ENCODE results near the gene COBL.

Gene COBL

DNA sequence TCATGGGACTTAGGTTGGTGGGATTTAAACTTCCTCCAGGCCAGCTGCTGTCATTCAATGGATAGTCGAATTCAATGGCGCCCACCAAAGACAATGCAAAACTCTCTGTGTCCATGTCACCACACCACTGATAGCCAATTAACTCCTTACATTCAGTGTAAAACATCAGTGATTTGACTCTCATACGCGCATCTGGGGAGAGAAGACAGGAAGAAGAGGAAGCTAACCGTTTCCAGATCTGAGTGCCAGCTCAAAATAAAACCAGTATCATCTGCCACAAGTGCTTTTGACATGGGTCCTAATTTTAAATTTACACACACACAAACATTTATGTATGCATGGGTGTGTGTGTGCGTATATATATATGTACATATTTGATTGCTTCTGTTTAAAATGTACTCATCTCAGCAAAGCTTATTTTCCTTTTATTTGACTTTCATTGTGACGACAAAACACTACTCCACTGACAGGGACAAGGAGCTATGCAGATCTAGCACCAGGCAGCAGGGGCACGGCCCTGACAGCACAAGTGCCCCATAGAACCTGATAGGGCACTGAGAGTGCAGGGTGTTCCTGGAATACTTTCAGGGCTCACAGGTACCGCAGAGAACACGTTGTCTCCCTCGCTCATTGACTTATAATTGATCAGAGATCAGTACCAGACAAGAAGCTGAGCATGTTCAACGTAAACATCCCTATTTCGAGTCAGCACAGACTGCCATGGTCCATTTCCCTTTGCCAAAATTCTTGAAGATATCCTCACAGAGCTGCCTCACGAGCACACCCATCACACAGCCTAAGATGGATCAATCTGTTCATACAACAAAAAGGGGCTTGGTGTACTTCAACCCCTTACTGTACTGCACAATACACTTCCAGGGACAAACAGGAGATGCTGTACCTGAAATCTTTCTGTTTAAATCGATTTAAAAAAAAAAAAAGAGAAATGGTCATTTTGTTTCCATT lies 176.1 kb downstream of the COBL start:
- DNase-seq = no peak

- no peak for DNase-seq
These were observed 176.8 kb downstream of the COBL start for GRCh38 chr7:51139796-51140195.

GRCh38 chr7:51138123-51139085 lies 178.2 kb downstream of the COBL start:
- no peak for DNase-seq

GRCh38 chr7:51135576-51135975 lies 181.0 kb downstream of the COBL start:
- DNase-seq = no peak

DNA sequence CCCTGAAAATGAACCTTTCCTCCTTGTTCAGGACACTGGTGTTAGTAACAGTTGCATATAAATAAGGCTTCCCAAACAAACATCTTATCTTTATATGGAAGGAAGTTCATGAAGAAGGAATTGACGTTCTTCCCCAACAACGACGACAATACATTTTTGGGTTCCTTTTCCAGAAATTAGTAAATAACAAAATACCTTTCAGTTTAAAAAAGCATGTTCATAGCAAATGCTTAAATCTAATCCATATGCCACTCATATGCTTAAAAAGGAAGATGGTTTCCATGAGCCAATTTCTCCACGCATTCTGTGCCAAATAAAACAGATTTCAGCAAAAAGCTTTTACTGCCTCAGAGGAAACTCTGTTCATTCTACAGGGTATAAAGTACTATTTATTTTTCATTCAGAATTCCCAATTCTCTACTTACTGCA lies 182.6 kb downstream of the COBL start:
- no peak for DNase-seq

DNA sequence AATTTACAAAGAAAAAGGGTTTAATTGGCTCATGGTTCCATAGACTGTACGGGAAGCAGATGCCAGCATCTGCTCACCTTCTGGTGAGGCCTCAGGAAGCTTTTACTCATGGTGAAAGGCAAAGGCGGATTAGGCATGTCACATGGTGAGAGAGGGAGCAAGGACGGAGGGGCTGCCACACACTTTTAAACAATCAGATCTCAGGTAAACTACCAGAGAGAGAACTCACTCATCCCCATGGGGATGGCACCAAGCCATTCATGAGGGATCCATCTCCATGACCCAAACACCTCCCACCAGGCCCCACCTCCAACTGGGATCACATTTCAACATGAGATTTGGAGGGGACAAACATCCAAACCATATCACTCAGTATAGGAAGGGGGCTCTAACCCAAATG lies 183.9 kb downstream of the COBL start:
- no peak for DNase-seq

GRCh38 chr7:51129527-51130472 lies 186.8 kb downstream of the COBL start:
- peak; percentile 46 to 75 for DNase-seq

DNA sequence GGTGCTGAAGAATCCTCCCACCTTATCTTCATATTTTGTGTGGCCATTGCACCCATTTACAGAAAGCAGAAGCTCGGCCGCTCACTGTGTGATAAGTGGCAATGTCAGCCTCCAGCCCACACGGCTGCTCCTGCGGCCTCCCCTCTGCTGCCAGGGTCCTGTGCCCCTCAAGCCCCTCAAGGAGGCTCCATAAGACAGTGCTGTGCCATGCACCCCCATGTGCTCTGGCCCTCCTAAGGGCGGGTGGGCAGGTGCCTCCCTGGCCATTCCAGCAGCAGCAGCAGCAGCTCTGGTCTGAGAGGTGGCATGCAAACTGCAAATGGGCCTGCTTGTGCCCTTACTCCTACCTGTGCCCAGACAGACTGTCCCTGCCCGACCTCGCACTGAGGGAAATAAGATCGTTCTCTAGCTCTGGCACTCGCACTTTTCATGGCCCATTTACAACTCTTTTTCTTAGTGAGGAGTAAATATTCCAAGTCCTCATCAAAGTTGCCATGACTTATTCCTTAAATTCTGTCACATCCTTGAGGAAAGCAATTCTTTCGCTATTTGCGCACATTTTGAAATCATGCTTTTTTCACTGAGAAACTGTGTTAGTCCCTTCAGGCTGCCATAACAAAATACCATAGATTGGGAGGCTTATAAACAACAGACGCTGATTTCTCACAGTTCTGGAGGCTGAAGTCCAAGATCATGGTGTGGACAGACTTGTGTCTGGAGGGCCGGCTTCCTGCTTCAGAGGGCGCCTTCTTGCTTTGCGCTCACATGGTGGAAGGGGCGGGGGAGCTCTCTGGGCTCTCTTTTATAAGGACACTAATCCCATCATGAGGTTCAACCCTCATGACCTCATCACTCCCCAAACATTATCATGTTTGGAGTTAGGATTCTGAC lies 187.8 kb downstream of the COBL start:
- no peak for DNase-seq

GRCh38 chr7:51127618-51127904 lies 189.0 kb downstream of the COBL start:
- DNase-seq = no peak

GRCh38 chr7:51126813-51127617 lies 189.6 kb downstream of the COBL start:
- no peak for DNase-seq

GRCh38 chr7:51126324-51126723 lies 190.3 kb downstream of the COBL start:
- DNase-seq = no peak

GRCh38 chr7:51124321-51124720 lies 192.3 kb downstream of the COBL start:
- DNase-seq = no peak

GRCh38 chr7:51123322-51124019 lies 193.1 kb downstream of the COBL start:
- no peak for DNase-seq

DNA sequence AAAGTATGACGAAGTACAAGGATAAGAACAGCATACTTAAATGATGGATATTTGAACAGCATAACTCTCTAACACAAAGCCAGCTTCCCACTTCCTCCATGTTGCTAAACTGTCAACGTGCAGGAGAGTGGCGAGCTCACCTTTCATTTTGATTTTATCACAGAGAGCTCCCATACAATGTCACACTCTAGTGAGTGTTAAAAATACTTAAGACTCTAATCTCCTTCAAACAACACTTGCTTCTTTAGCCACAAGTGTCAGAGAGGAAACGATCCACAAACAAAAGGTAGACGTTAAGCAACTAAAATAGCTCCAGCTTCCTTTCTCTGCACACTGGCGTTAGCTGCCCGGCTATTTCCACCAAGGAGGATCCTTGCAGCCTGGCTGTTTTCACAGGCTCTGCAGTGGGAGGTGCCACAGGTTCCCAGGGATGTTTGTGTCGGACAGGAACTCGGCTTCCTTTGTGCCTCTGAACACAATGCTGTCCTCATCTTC lies 194.6 kb downstream of the COBL start:
- peak; percentile 36 to 82 for DNase-seq

DNA sequence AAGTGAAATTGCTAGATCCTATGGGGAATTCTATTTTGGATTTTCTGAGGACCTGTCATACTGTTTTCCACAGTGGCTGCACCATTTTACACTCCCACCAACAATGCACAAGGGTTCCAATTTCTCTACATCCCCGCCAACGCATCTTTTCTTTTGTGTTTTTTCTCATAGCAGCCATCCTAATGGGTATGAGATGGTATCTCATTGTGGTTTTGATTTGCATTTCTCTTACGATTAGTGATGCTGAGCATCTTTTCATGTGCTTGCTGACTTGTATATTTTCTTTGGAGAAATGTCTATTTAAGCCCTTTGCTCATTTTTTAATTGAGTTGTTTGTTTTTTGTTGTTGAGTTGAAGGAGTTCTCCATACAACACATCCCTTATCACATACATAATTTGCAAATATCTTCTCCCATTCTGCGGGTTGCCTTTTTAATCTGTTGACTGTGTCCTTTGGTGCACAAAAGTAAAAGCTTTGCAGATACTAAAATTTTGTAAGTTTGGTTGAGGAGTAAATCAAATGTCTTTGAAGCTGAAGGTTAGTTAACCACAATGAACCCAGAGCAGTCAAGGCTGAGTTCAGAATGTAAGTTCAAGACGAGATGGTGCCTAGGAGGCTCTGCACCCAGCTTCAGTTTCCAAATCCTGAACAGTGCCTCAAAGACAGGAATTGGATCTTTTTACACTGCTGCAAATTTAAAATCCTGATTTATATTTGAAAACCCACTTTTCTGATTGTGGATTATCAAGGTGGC lies 195.4 kb downstream of the COBL start:
- no peak for DNase-seq

DNA sequence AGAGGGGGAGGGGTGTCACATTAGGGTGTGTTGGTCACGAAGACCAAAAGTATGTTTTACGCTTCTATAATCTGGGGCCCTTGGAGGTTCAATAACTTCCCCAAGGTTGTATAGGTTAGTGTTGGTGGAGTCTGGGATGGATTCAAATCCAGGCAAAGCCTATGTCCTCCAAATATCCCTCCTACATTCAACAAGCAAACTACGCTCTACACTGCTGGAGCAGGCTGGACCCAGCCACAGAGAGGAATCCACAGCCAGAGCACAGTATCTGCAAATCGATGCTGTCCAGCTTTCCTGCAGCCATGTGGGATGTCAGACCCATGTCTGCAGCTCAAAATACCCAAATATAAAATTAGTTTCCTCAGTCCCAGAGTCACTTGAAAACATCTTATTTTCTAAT lies 198.0 kb downstream of the COBL start:
- DNase-seq = no peak

DNA sequence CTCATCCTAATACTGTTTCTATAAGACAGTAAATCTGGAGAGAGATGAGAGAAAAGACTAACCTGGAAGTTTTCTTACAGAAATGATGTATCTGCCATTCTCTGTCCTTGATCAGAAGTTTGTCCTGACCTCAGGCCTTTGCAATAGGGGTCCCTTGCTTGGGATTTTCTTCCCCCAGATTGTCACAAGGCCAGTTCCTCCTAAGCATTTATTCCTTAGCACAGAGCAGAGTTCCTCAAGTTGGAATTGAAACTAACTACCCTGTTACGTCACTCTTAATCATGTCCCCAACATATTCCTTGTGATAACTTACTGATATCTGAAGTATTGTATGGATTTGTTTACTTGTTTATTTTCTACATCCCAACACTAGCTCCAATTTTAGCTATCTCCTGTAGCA lies 202.1 kb downstream of the COBL start:
- no peak for DNase-seq

DNA sequence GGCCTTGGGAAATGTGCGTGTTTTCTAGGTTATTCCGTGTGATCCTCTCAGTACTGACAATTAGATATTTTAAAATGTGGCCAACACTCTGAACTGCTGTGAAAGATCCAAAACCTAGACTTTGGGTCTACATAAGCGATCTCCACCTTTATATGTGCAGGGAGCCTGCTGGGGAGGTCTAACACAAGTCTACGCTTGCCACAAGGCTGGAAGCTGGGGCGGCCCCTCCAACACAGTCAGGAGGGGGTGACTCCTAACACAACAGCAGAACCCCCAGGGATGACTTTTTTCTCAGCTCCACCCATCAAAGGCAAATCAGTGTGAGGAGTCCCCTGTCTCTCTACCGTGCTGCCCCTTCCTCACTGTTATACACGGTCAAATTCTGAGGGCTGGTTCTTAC lies 202.6 kb downstream of the COBL start:
- DNase-seq = no peak

- DNase-seq = no peak
These were observed 203.0 kb downstream of the COBL start for GRCh38 chr7:51113560-51113959.

Measured in SHP77 (cell line).